K562 (cell line): ENCODE results near the gene NDUFAF2. TPM values are rescaled to one million over a fixed set of nuclear protein-coding genes. Genes with fewer than 3 reads are reported as not detected.
A peak's percentile ranks its signal among the peaks of the same experiment; 100 is the strongest.

ENCODE experiments used
- AFF1 ChIP-seq, 2 experiments: fragments of 450-650 bp; IDR thresholded peaks; 2 replicates each; pipeline ENCODE4 v1.6.1; 2018; ENCODE audit warnings: mild to moderate bottlenecking in 2 of 2, low read depth in 1 of 2; ENCODE audit not compliant: partially characterized antibody in 2 of 2
- ARID2 ChIP-seq: fragments of 450-650 bp; IDR thresholded peaks from 2 replicates; pipeline ENCODE4 v1.6.1; 2017; ENCODE audit warnings: antibody characterized with exemption, mild to moderate bottlenecking
- BRF1 ChIP-seq: IDR thresholded peaks from 3 replicates; pipeline ENCODE4 v1.6.1; 2011; ENCODE audit warnings: borderline replicate concordance, mild to moderate bottlenecking; ENCODE audit not compliant: insufficient read length; ENCODE audit errors: extremely low read depth
- DPF2 ChIP-seq: fragments of 450-650 bp; IDR thresholded peaks from 2 replicates; pipeline ENCODE4 v1.6.1; 2016
- HMG20A ChIP-seq: fragments of 450-650 bp; formaldehyde crosslinking; conservative IDR thresholded peaks from 2 replicates; pipeline ENCODE4 v1.4.0; 2020; ENCODE audit warnings: mild to moderate bottlenecking, mixed read lengths
- MTA2 ChIP-seq: fragments of 450-650 bp; IDR thresholded peaks from 2 replicates; pipeline ENCODE4 v1.6.1; 2016; ENCODE audit warnings: low read depth
- NFE2L1 ChIP-seq: fragments of 450-650 bp; IDR thresholded peaks from 2 replicates; pipeline ENCODE4 v1.6.1; 2016; ENCODE audit warnings: missing genetic modification characterization, low read depth, mild to moderate bottlenecking, missing compliant biosample characterization, moderate library complexity, borderline replicate concordance
- NR4A1 ChIP-seq, 2 experiments: fragments of 250-450 bp in 1 of 2; fragments of 450-650 bp in 1 of 2; sonication (Bioruptor Pico) in 1 of 2; IDR thresholded peaks; 2 replicates each; pipeline versions ENCODE4 v1.4.0 to v1.6.1; 2016 to 2020; ENCODE audit warnings: mild to moderate bottlenecking in 2 of 2, missing compliant biosample characterization in 1 of 2, missing genetic modification characterization in 1 of 2, moderate library complexity in 1 of 2
- RFX1 ChIP-seq: fragments of 450-650 bp; IDR thresholded peaks from 2 replicates; pipeline ENCODE4 v1.6.1; 2016; ENCODE audit warnings: mild to moderate bottlenecking, moderate library complexity
- SNIP1 ChIP-seq: fragments of 450-650 bp; IDR thresholded peaks from 2 replicates; pipeline ENCODE4 v1.7.1; 2017; ENCODE audit warnings: low read depth, mild to moderate bottlenecking
- SREBF1 ChIP-seq: fragments of 150-350 bp; IDR thresholded peaks from 2 replicates; pipeline ENCODE4 v1.6.1; 2014; ENCODE audit warnings: antibody characterized with exemption, low read depth, low read length, borderline replicate concordance
- STAT5A ChIP-seq: IDR thresholded peaks from 2 replicates; pipeline ENCODE4 v1.6.1; 2012; ENCODE audit warnings: low read length, inconsistent platforms, borderline replicate concordance
- YBX1 ChIP-seq: fragments of 450-650 bp; IDR thresholded peaks from 2 replicates; pipeline ENCODE4 v1.7.1; 2016; ENCODE audit warnings: mild to moderate bottlenecking
- ZFP30 ChIP-seq: fragments of 250-450 bp; sonication (Bioruptor Pico); IDR thresholded peaks from 2 replicates; pipeline ENCODE4 v1.8.0; 2022; ENCODE audit warnings: moderate library complexity, mild to moderate bottlenecking, inconsistent platforms, borderline replicate concordance
- ZFPM2 ChIP-seq: fragments of 250-450 bp; sonication (Bioruptor Pico); IDR thresholded peaks from 2 replicates; pipeline ENCODE4 v1.5.1; 2022; ENCODE audit warnings: mild to moderate bottlenecking
- ZNF146 ChIP-seq: IDR thresholded peaks from one replicate; pipeline ENCODE4 v1.6.1; 2018; ENCODE audit warnings: missing compliant biosample characterization; ENCODE audit not compliant: unreplicated experiment
- ZNF3 ChIP-seq: fragments of 250-450 bp; sonication (Bioruptor Pico); IDR thresholded peaks from 2 replicates; pipeline ENCODE4 v1.5.0; 2021; ENCODE audit warnings: mild to moderate bottlenecking, moderate library complexity
- ZNF398 ChIP-seq: fragments of 250-450 bp; sonication (Bioruptor Pico); IDR thresholded peaks from 2 replicates; pipeline ENCODE4 v1.8.0; 2021; ENCODE audit warnings: moderate library complexity, mild to moderate bottlenecking, inconsistent platforms
- ZNF449 ChIP-seq: fragments of 250-450 bp; sonication (Bioruptor Pico); IDR thresholded peaks from 2 replicates; pipeline ENCODE4 v1.8.0; 2022; ENCODE audit warnings: moderate library complexity, mild to moderate bottlenecking, inconsistent platforms
- ZNF740 ChIP-seq, 3 experiments: fragments of 200-800 bp in 1 of 3; sonication (Bioruptor generic) in 1 of 3; sonication (generic) in 1 of 3; formaldehyde crosslinking in 1 of 3; IDR thresholded peaks; 2 replicates each; pipeline versions ENCODE4 v1.6.1 to v1.8.0; 2016 to 2022; ENCODE audit warnings: mild to moderate bottlenecking in 2 of 3, missing compliant biosample characterization in 2 of 3, missing genetic modification characterization in 2 of 3, missing genetic modification reagents in 1 of 3
- ZZZ3 ChIP-seq: fragments of 450-650 bp; IDR thresholded peaks from 2 replicates; pipeline ENCODE4 v1.6.1; 2016; ENCODE audit warnings: antibody characterized with exemption, mild to moderate bottlenecking, moderate library complexity
- polyA plus RNA-seq, 8 experiments: library from polyadenylated mRNA; depleted of rRNA in 4 of 8; stranded (reverse) in 5 of 8; unstranded in 3 of 8; fragments of >200 nt; fragmentation: Nextera tagmentation in 2 of 8; fragmentation: Illumina TruSeq in 1 of 8; extraction: Ambion mirVana in 2 of 8; extraction: Trizol in 1 of 8; gene quantifications; 2 replicates each; pipeline versions ENCODE4 v1.2.1 to v1.2.3, GENCODE V29; 2011 to 2014; ENCODE audit warnings: inconsistent platforms in 1 of 8, missing spikeins in 1 of 8
- total RNA-seq, 7 experiments: library from RNA; depleted of rRNA in 6 of 7; stranded (reverse); fragments of >200 nt in 6 of 7; fragmentation: Illumina TruSeq in 2 of 7; extraction: Trizol in 2 of 7; gene quantifications; 2 replicates each; pipeline versions ENCODE4 v1.2.1 to v1.2.3, GENCODE V29; 2011 to 2021; ENCODE audit warnings: low replicate concordance in 1 of 7

Gene NDUFAF2
- total and polyA plus RNA-seq, 9 of the 15 experiments (the other 6 are each of a cell fraction or from before 2014, with no cell fraction given) = 56.0 to 155 (median 95.9) TPM

- TF ChIP-seq AFF1 (IDR thresholded peaks at IDR 0.05; ENCODE audit: low read depth in 1 of 2, partially characterized antibody in 2 of 2) = no peak
- TF ChIP-seq ZNF740 (CRISPR knock-in tag; IDR thresholded peaks at IDR 0.05) = no peak
- no peak for TF ChIP-seq ZNF740 (tag; IDR thresholded peaks at IDR 0.05)
- peak; percentile 98 for TF ChIP-seq DPF2
- no peak for TF ChIP-seq ZNF146 (CRISPR knock-in tag)
- TF ChIP-seq ZZZ3 = no peak
- TF ChIP-seq ZFPM2 (CRISPR knock-in tag) = no peak
- no peak for TF ChIP-seq ARID2
- no peak for TF ChIP-seq HMG20A
- no peak for TF ChIP-seq NFE2L1 (tag)
- no peak for TF ChIP-seq ZNF398 (CRISPR knock-in tag)
- no peak for TF ChIP-seq YBX1
- TF ChIP-seq ZNF449 (CRISPR knock-in tag) = no peak
- TF ChIP-seq MTA2 = peak; percentile 94
- TF ChIP-seq RFX1 = no peak; the same call in 1 of the 2 replicates
- no peak for TF ChIP-seq ZFP30 (CRISPR knock-in tag)
- TF ChIP-seq SNIP1 = no peak
- TF ChIP-seq NR4A1 (CRISPR knock-in tag; IDR thresholded peaks at IDR 0.05) = no peak
- no peak for TF ChIP-seq NR4A1 (tag; IDR thresholded peaks at IDR 0.05)
- no peak for TF ChIP-seq SREBF1
- no peak for TF ChIP-seq ZNF3
- TF ChIP-seq STAT5A = peak; percentile 91
- TF ChIP-seq BRF1 = no peak
Observed at GRCh38 chr5:60978968-60979367, 34.0 kb downstream of the NDUFAF2 start (continued).
